Activated naive CD4-positive, alpha-beta T cell treated with anti-CD3 and anti-CD28 coated beads, Interleukin-2, amount 50 U/mL, for 72 hours (primary cell): ENCODE results near the gene NKX1-1. TPM values are rescaled to one million over a fixed set of nuclear protein-coding genes. Genes with fewer than 3 reads are reported as not detected.

Experiments used
- ATAC-seq, 2 donors: fragments of 150-1000 bp; cut with Tn5 transposase; 2 replicates each; pipeline ENCODE4 v1.10.0; 2021; ENCODE audit warnings: mild to moderate bottlenecking in 2 of 2, moderate library complexity in 2 of 2
- DNase-seq, 2 donors: peaks; one replicate each; pipeline ENCODE4 v3.0.0; 2021 to 2022; ENCODE audit warnings: low spot score in 2 of 2
- H3K27ac Mint-ChIP-seq, 2 donors: one replicate each; pipeline ENCODE4 v1.8.0; 2022; ENCODE audit warnings: mild to moderate bottlenecking in 2 of 2, mixed read lengths in 2 of 2
- H3K36me3 Mint-ChIP-seq, 2 donors: one replicate each; pipeline ENCODE4 v1.8.0; 2022; ENCODE audit warnings: mixed read lengths in 2 of 2
- H3K9me3 Mint-ChIP-seq, 2 donors: one replicate each; pipeline ENCODE4 v1.8.0; 2022; ENCODE audit warnings: mixed read lengths in 2 of 2
- total RNA-seq, 2 donors: library from RNA; stranded (reverse); gene quantifications; one replicate each; pipeline ENCODE4 v1.2.3, GENCODE V29; 2022

The NKX1-1 gene
- total RNA-seq, 2 donors from 2014 or later = not detected

GRCh38 chr4:1382776-1383727 lies 23.2 kb downstream of the NKX1-1 start:
- no peak for DNase-seq
- Mint-ChIP-seq H3K36me3 (peaks cover 8 to 19% of the 10 kb centered on the region in 2 donors), H3K27ac (no peak overlapping the region), H3K9me3 (peaks cover 0 to 4% of the 10 kb centered on the region in 2 donors)
- ATAC-seq = no peak

- no peak overlapping the region for H3K27ac Mint-ChIP-seq
- peaks cover 0 to 12% of the 10 kb centered on the region in 2 donors for H3K36me3 Mint-ChIP-seq
- DNase-seq (no peak), ATAC-seq (no peak)
- no peaks in the 10 kb centered on the region for H3K9me3 Mint-ChIP-seq
Measured at GRCh38 chr4:1381944-1382541, 24.2 kb downstream of the NKX1-1 start.

DNA sequence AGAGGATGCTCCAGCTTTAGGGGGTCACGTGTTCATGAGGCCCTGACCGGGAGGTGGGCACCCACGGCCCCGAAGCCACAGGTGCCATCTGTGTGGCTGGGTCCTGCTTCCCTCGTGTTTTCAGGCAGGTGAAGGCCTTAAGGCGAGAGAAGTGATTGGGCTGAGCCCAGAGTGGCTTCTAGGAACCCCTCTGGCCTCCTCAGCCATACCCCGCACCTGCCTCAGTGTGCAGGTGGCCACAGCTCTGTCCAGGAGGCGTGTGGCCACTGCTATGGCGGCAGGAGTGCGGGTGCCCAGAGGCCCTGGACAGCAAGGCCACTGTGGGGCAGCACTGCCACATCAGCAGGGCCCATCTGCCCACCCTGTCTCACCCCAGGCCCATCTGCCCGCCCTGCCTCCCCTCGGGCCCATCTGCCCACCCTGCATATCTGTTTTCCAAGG lies 25.0 kb downstream of the NKX1-1 start:
- Mint-ChIP-seq H3K27ac (no peak overlapping the region), H3K36me3 (peaks cover 0 to 7% of the 10 kb centered on the region in 2 donors), H3K9me3 (no peaks in the 10 kb centered on the region)
- no peak for DNase-seq
- ATAC-seq = no peak

DNA sequence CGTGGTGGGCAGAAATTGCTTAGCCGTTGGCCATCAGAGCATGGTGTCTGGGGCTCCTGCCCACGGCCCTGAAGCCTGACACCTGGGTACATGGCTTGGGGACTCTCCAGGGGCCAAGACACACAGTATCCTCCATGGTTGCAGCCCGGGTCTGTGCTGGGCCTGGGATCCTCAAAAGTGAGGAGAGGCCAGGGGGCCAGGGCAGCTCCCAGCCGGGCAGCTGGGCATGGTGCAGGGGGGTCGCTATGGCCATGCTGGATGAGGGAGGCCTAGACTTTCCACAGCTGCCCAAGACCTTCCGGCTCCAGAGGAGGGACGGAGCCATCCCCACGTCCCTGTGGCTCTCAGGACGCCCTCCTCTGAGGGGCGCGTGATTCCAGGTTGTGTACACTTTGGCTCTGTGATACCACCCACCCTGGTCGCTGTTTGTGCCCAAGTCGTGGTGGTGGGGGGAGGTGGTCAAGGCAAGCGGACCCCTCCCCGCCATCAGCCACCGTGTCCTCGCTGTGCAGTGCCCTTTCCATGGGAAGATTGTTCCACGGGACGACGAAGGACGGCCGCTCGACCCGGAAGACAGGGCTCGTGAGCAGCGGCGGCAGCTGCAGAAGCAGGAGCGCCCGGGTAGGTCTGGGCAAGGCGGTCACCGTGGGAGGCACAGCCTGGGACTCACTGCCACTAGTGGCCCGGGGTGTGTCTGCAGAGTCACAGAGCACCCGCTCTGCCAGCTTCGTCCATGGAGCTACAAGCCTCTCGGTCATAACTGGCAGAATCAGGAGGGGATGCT lies 25.7 kb downstream of the NKX1-1 start:
- H3K9me3 Mint-ChIP-seq = no peaks in the 10 kb centered on the region
- H3K36me3 Mint-ChIP-seq = peaks cover 0 to under 1% of the 10 kb centered on the region in 2 donors
- no peak overlapping the region for H3K27ac Mint-ChIP-seq
- ATAC-seq (no peak), DNase-seq (no peak)

GRCh38 chr4:1379801-1380331 lies 26.4 kb downstream of the NKX1-1 start:
- Mint-ChIP-seq H3K27ac (no peak overlapping the region), H3K36me3 (no peaks in the 10 kb centered on the region), H3K9me3 (no peaks in the 10 kb centered on the region)
- no peak for DNase-seq
- ATAC-seq = no peak

- no peaks in the 10 kb centered on the region for H3K9me3 Mint-ChIP-seq
- no peak for ATAC-seq
Measured at GRCh38 chr4:1379351-1379781, 26.9 kb downstream of the NKX1-1 start.

GRCh38 chr4:1378559-1379231 lies 27.5 kb downstream of the NKX1-1 start:
- no peak overlapping the region for H3K27ac Mint-ChIP-seq
- no peak for ATAC-seq
- no peaks in the 10 kb centered on the region for H3K36me3 Mint-ChIP-seq
- peak in 1 of 2 donors; percentile 45 for DNase-seq
- H3K9me3 Mint-ChIP-seq = no peaks in the 10 kb centered on the region

More at GRCh38 chr4:1379351-1379781, 26.9 kb downstream of the NKX1-1 start:
- Mint-ChIP-seq H3K36me3 (no peaks in the 10 kb centered on the region), H3K27ac (no peak overlapping the region)
- no peak for DNase-seq

DNA sequence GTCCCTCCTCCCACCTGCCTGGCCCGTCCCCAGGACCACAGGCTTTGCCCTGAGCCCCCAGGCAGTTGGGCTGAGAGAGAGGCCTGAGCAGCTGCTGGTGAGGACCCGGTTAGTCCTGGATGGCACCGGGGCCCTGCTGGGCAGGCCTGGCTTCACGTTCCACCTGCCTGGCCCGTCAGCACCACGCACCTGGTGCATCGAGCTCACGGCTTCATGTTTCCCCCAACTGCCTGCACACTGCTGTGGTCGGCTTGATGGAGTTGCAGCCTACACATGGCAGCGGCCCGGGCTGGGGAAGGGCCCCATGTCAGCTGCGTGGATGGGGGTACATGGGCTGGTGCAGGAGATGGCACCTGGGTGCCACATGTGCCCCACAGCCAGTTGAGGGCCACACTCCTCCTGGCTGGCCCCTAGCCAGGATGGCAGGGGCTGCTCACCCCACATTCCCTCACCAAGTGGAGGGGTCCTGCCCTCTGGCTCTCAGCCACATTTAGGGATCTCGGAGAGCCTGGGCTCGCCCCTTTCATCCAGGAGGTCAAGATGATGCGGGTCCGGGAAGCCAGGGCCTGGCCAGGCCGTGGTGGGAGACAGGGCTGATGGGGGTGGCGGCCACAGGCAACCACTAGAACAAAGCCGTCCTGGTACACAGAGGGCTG lies 28.5 kb downstream of the NKX1-1 start:
- ATAC-seq = no peak
- Mint-ChIP-seq H3K36me3 (peaks cover 0 to 4% of the 10 kb centered on the region in 2 donors), H3K27ac (no peak overlapping the region), H3K9me3 (no peaks in the 10 kb centered on the region)
- DNase-seq = peak in 1 of 2 donors; percentile 53

GRCh38 chr4:1376841-1377605 lies 29.2 kb downstream of the NKX1-1 start:
- no peak for ATAC-seq
- Mint-ChIP-seq H3K9me3 (no peaks in the 10 kb centered on the region), H3K36me3 (peaks cover 0 to 9% of the 10 kb centered on the region in 2 donors), H3K27ac (no peak overlapping the region)
- DNase-seq = peak in 1 of 2 donors; percentile 41

DNA sequence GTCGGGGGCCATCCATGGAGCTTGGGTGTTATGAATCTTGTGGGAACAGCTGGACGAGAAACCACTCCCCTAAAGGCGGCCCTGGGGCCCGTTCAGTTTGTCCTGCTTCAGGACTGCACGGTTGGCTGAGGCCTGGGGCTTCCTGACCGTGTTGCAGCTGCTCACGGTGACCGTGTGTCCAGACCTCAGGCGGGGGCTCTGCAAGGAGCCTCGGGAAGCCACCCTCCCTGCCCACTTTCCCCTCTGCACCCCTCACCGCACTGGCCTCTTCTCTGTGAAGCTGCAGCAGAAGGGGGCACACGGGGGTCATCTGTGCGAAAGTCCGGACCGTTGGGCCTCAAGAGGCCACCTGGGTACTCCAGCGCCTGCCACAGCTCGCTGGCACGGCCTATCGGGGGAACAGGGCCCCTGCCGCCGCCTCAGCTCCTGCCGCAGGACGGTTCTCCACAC lies 29.8 kb downstream of the NKX1-1 start:
- Mint-ChIP-seq H3K9me3 (no peaks in the 10 kb centered on the region), H3K36me3 (peaks cover 0 to 9% of the 10 kb centered on the region in 2 donors), H3K27ac (no peak overlapping the region)
- DNase-seq (no peak), ATAC-seq (no peak)

DNA sequence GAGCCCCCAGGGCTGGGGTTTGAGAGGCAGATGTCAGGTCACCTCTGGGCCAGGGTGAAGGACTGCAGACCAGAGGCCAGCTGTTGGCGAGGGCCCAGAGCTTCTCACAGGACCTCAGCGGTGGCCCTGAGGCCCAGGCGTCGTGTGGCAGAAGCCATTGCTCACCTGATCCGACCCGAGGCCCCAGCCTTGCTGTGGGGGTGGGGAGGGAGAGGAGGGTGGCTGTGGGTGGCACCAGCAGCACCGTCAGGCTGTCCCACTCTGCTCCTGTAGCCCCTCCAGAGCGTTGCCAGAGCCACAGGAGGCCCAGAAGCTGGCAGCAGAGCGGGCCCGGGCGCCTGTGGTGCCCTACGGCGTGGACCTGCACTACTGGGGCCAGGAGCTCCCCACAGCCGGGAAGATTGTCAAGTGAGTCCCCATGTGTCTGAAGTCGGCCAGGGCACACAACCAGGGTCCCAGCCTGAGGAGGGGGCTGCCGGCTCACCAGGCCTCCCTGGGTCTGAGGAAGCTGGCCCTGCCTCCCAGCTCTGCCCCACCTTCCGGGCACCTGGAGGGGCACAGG lies 30.4 kb downstream of the NKX1-1 start:
- Mint-ChIP-seq H3K9me3 (no peaks in the 10 kb centered on the region), H3K27ac (no peak overlapping the region), H3K36me3 (peaks cover 0 to 9% of the 10 kb centered on the region in 2 donors)
- DNase-seq (peak in 1 of 2 donors; percentile 49), ATAC-seq (no peak)

GRCh38 chr4:1375051-1375721 lies 31.1 kb downstream of the NKX1-1 start:
- ATAC-seq (no peak), DNase-seq (peak in 1 of 2 donors; percentile 45)
- Mint-ChIP-seq H3K27ac (no peak overlapping the region), H3K36me3 (peaks cover 0 to 9% of the 10 kb centered on the region in 2 donors), H3K9me3 (no peaks in the 10 kb centered on the region)

DNA sequence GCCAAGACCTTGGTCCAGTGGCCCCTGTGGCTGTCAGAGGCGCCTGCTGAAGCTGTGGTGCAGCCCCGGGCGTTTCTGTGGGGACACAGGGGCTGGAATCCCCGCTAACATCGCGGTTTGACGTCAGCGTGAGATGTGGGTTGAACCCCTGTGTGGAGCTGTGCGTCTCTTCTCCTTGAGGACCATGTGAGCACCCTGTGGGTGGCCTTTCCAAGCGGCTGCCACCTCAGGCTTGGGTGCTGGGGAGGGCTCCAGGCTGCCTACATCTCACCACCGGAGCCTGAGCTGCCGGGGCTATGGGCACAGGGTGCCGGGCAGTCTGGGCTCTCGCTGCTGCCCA lies 31.6 kb downstream of the NKX1-1 start:
- Mint-ChIP-seq H3K36me3 (peaks cover 0 to 9% of the 10 kb centered on the region in 2 donors), H3K27ac (no peak overlapping the region), H3K9me3 (no peaks in the 10 kb centered on the region)
- peak in 1 of 2 donors; percentile 37 for DNase-seq
- no peak for ATAC-seq
